ENCODE measurements around the gene SPATA45.

The SPATA45 gene

DNA sequence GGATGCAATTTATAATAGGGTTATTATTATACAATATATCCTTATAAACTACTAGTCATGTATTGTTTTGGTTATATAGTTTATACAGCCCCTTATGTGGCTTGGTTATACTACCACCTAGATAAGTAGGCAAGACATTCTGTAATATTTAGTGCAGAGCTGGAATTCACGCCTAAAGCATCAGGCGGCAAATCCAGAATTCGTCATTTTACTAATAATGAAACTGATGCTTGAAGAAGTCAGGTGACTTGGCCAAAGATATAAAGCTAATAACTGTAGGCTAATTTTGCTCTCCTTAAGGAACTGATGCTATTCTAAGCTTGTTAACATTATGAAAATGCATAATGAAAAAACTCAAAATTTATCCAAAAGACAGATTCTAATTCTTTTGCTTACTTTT lies 66.7 kb downstream of the SPATA45 start:
- no peaks in the 10 kb centered on the region for H3K9me3 ChIP-seq (ENCODE audit: insufficient read depth, low read length)
- H3K27me3 ChIP-seq (ENCODE audit: low read depth, low read length): no peaks in the 10 kb centered on the region
- peak overlapping the region; percentile 16; the same call in 1 of the 2 replicates for H3K27ac ChIP-seq (ENCODE audit: low read length)
- TF ChIP-seq EZH2phosphoT487 (IDR thresholded peaks at IDR 0.05; ENCODE audit: low read depth): no peak
- TF ChIP-seq, protein P1, sequence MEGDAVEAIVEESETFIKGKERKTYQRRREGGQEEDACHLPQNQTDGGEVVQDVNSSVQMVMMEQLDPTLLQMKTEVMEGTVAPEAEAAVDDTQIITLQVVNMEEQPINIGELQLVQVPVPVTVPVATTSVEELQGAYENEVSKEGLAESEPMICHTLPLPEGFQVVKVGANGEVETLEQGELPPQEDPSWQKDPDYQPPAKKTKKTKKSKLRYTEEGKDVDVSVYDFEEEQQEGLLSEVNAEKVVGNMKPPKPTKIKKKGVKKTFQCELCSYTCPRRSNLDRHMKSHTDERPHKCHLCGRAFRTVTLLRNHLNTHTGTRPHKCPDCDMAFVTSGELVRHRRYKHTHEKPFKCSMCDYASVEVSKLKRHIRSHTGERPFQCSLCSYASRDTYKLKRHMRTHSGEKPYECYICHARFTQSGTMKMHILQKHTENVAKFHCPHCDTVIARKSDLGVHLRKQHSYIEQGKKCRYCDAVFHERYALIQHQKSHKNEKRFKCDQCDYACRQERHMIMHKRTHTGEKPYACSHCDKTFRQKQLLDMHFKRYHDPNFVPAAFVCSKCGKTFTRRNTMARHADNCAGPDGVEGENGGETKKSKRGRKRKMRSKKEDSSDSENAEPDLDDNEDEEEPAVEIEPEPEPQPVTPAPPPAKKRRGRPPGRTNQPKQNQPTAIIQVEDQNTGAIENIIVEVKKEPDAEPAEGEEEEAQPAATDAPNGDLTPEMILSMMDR (IDR thresholded peaks at IDR 0.05; ENCODE audit: low read depth, low read length): no peak
- no peaks in the 10 kb centered on the region; the same call in 1 of the 2 replicates for H3K79me2 ChIP-seq (ENCODE audit: low read length)
- peaks cover 15% of the 10 kb centered on the region for H3K4me1 ChIP-seq (ENCODE audit: low read length)
- no peak overlapping the region for H3K9ac ChIP-seq (ENCODE audit: low read length)
- H2AFZ ChIP-seq (ENCODE audit: low read depth, low read length): no peak overlapping the region
- H4K20me1 ChIP-seq (ENCODE audit: insufficient read depth, low read length): 0 out of 2 replicates have a peak, but pooled peaks cover 4% of the 10 kb centered on the region
- H3K4me3 ChIP-seq (ENCODE audit: low read length): no peak overlapping the region
- peak overlapping the region; percentile 23; the same call in 1 of the 2 replicates for H3K4me2 ChIP-seq (ENCODE audit: low read length)
- H3K36me3 ChIP-seq (replicated peaks; ENCODE audit: low read depth, low read length): peaks cover 45% of the 10 kb centered on the region
